SK-N-SH (cell line): ENCODE data around the gene SHISAL1. TPM values are rescaled to one million over a fixed set of nuclear protein-coding genes. Genes with fewer than 3 reads are reported as not detected.

Experiments used
- CTCF ChIA-PET: fragments of 300-600, 350-600 bp; formaldehyde crosslinking; extraction: SDS; loops from one replicate; lab custom pipeline; 2021; lab: Yijun Ruan, JAX
- POLR2A ChIA-PET: fragments of 350-600 bp; sonication (Branson Sonifier 250); formaldehyde crosslinking; extraction: SDS; loops from one replicate; lab custom pipeline; 2020; ENCODE audit warnings: antibody characterized with exemption, inconsistent platforms; lab: Yijun Ruan, JAX
- DNase-seq: peaks from one replicate; pipeline ENCODE4 v3.0.0; 2012
- H2AFZ ChIP-seq: fragments of 200-600 bp; sonication (generic); 2 replicates; pipeline ENCODE4 v1.8.1; 2016; ENCODE audit warnings: antibody characterized with exemption, mild to moderate bottlenecking, low read depth
- H3F3A ChIP-seq: fragments of 200-600 bp; sonication (generic); replicated peaks from 2 replicates; pipeline ENCODE3; 2016; ENCODE audit warnings: antibody characterized with exemption, mild to moderate bottlenecking; ENCODE audit not compliant: insufficient read depth
- H3K27ac ChIP-seq, 2 experiments: fragments of 200-500 bp in 1 of 2; fragments of 200-600 bp in 1 of 2; sonication (Bioruptor generic) in 1 of 2; sonication (generic), shearing (Covaris generic) in 1 of 2; 2 replicates each; pipeline versions ENCODE4 v1.5.1 to v1.6.1; 2014 to 2016; ENCODE audit warnings: low read depth in 2 of 2, inconsistent platforms in 1 of 2, low read length in 1 of 2, mild to moderate bottlenecking in 1 of 2, mixed read lengths in 1 of 2
- H3K27me3 ChIP-seq: fragments of 200-600 bp; sonication (generic), shearing (Covaris generic); 2 replicates; pipeline ENCODE4 v1.6.1; 2016; ENCODE audit warnings: mixed run types; ENCODE audit not compliant: insufficient read depth
- H3K36me3 ChIP-seq, 2 experiments: fragments of 200-500 bp in 1 of 2; fragments of 200-600 bp in 1 of 2; sonication (Bioruptor generic) in 1 of 2; sonication (generic) in 1 of 2; replicated peaks in 1 of 2; 2 replicates each; pipeline versions ENCODE3 to v1.5.1; 2014 to 2016; ENCODE audit warnings: low read length in 1 of 2, mild to moderate bottlenecking in 1 of 2; ENCODE audit not compliant: insufficient read depth in 2 of 2, control insufficient read depth in 1 of 2
- H3K4me1 ChIP-seq, 2 experiments: fragments of 200-500 bp in 1 of 2; fragments of 200-600 bp in 1 of 2; sonication (Bioruptor generic) in 1 of 2; sonication (generic), shearing (Covaris generic) in 1 of 2; 2 replicates each; pipeline versions ENCODE4 v1.5.1 to v1.6.1; 2014 to 2016; ENCODE audit warnings: low read depth in 1 of 2, low read length in 1 of 2, mixed run types in 1 of 2; ENCODE audit not compliant: insufficient read depth in 2 of 2, control insufficient read depth in 1 of 2
- H3K4me2 ChIP-seq: fragments of 200-600 bp; sonication (generic), shearing (Covaris generic); 2 replicates; pipeline ENCODE4 v1.6.1; 2017; ENCODE audit warnings: mixed run types
- H3K4me3 ChIP-seq, 2 experiments: fragments of 200-500 bp in 1 of 2; fragments of 200-600 bp in 1 of 2; sonication (Bioruptor generic) in 1 of 2; sonication (generic), shearing (Covaris generic) in 1 of 2; 2 replicates each; pipeline versions ENCODE4 v1.5.1 to v1.8.1; 2014 to 2016; ENCODE audit warnings: low read depth in 2 of 2, inconsistent platforms in 1 of 2, low read length in 1 of 2, mild to moderate bottlenecking in 1 of 2, mixed read lengths in 1 of 2, moderate library complexity in 1 of 2
- H3K79me2 ChIP-seq: fragments of 200-600 bp; sonication (generic); 2 replicates; pipeline ENCODE4 v1.8.1; 2017; ENCODE audit warnings: mild to moderate bottlenecking; ENCODE audit not compliant: insufficient read depth
- H3K9ac ChIP-seq: fragments of 200-600 bp; sonication (generic); 2 replicates; pipeline ENCODE4 v1.6.1; 2017; ENCODE audit warnings: mixed run types
- H3K9me2 ChIP-seq: fragments of 200-600 bp; sonication (generic); 2 replicates; pipeline ENCODE4 v1.6.1; 2017; ENCODE audit warnings: mixed run types
- H3K9me3 ChIP-seq: fragments of 200-600 bp; sonication (generic); 2 replicates; pipeline ENCODE4 v1.6.1; 2017; ENCODE audit warnings: mixed run types, mild to moderate bottlenecking, moderate library complexity
- H4K20me1 ChIP-seq: fragments of 200-600 bp; sonication (generic); 2 replicates; pipeline ENCODE4 v1.6.1; 2017; ENCODE audit warnings: mild to moderate bottlenecking, mixed run types; ENCODE audit not compliant: insufficient read depth
- CHD2 ChIP-seq: fragments of 150-350 bp; IDR thresholded peaks from 2 replicates; pipeline ENCODE4 v1.6.1; 2018; ENCODE audit warnings: low read length; ENCODE audit not compliant: partially characterized antibody
- CTCF ChIP-seq: fragments of 200-600 bp; sonication (generic); IDR thresholded peaks from 2 replicates; pipeline ENCODE4 v1.6.1; 2017; ENCODE audit warnings: antibody characterized with exemption, mild to moderate bottlenecking, moderate library complexity
- ELF1 ChIP-seq: IDR thresholded peaks from 2 replicates; pipeline ENCODE4 v1.4.0; 2012
- EZH2phosphoT487 ChIP-seq: fragments of 200-600 bp; sonication (generic); IDR thresholded peaks from 2 replicates; pipeline ENCODE4 v1.6.1; 2017; ENCODE audit warnings: low read depth, mixed run types, mild to moderate bottlenecking, antibody characterized with exemption, moderate library complexity, borderline replicate concordance
- FOXM1 ChIP-seq: IDR thresholded peaks from 2 replicates; pipeline ENCODE4 v1.4.0; 2012; ENCODE audit warnings: low read depth, mild to moderate bottlenecking
- IRF3 ChIP-seq: fragments of 150-350 bp; IDR thresholded peaks from 2 replicates; pipeline ENCODE4 v1.6.1; 2016; ENCODE audit warnings: mild to moderate bottlenecking, low read depth, low read length
- JUND ChIP-seq: IDR thresholded peaks from 2 replicates; pipeline ENCODE4 v1.4.0; 2012
- MEF2A ChIP-seq: IDR thresholded peaks from 2 replicates; pipeline ENCODE4 v1.4.0; 2012; ENCODE audit warnings: low read depth, borderline replicate concordance
- MXI1 ChIP-seq: IDR thresholded peaks from 2 replicates; pipeline ENCODE4 v1.6.1; 2012; ENCODE audit warnings: mild to moderate bottlenecking, low read depth, low read length, improper control_type of control experiment
- PBX3 ChIP-seq: IDR thresholded peaks from 2 replicates; pipeline ENCODE4; 2012
- RAD21 ChIP-seq: IDR thresholded peaks from 2 replicates; pipeline ENCODE4 v1.6.1; 2012; ENCODE audit warnings: mild to moderate bottlenecking, low read length
- RCOR1 ChIP-seq: fragments of 150-350 bp; IDR thresholded peaks from 2 replicates; pipeline ENCODE4 v1.6.1; 2017; ENCODE audit warnings: antibody characterized with exemption, low read length
- RXRA ChIP-seq: IDR thresholded peaks from 2 replicates; pipeline ENCODE4 v1.4.0; 2012; ENCODE audit warnings: low read depth, mild to moderate bottlenecking, borderline replicate concordance
- SIN3A ChIP-seq: IDR thresholded peaks from 2 replicates; pipeline ENCODE4 v1.6.1; 2012; ENCODE audit warnings: low read depth, mild to moderate bottlenecking, low read length, moderate library complexity, borderline replicate concordance
- SMC3 ChIP-seq: IDR thresholded peaks from 2 replicates; pipeline ENCODE4 v1.6.1; 2012; ENCODE audit warnings: low read depth, low read length, improper control_type of control experiment
- TCF12 ChIP-seq: IDR thresholded peaks from 2 replicates; pipeline ENCODE4 v1.4.0; 2012
- TEAD4 ChIP-seq: IDR thresholded peaks from 2 replicates; pipeline ENCODE4 v1.4.0; 2012; ENCODE audit warnings: mild to moderate bottlenecking, borderline replicate concordance; ENCODE audit not compliant: insufficient read depth
- USF1 ChIP-seq: IDR thresholded peaks from 2 replicates; pipeline ENCODE4 v1.4.0; 2012; ENCODE audit warnings: low read depth, borderline replicate concordance
- WGBS: methylation state at CpG from one replicate; pipeline ENCODE4 v1.1.6; 2017; ENCODE audit warnings: low lambda C conversion rate; 5-methylcytosine and 5-hydroxymethylcytosine counted together
- polyA plus RNA-seq, 3 experiments: library from polyadenylated mRNA; depleted of rRNA; stranded (reverse); fragments of >200 nt; gene quantifications; 2 replicates each; pipeline ENCODE4 v1.2.3, GENCODE V29; 2012

The SHISAL1 gene
- polyA plus RNA-seq, 1 of the 3 experiments (the other 2 are of a cell fraction): 0.10 TPM

- H3K4me2 ChIP-seq: no peak overlapping the region
- H4K20me1 ChIP-seq: no peaks in the 10 kb centered on the region
- CTCF ChIA-PET: interaction anchor here (1.0 to 1.2 kb wide), 2 partner anchors 12 to 470 kb away, joined by 3 to 5 read pairs; no protein-coding TSS in a partner anchor
- DNase-seq: no peak
- H3K27ac ChIP-seq: no peak overlapping the region
- H3K36me3 ChIP-seq: no peaks in the 10 kb centered on the region
- POLR2A ChIA-PET: no interaction called here
- H3K27me3 ChIP-seq: no peaks in the 10 kb centered on the region; the same call in 1 of the 2 replicates
- H3F3A ChIP-seq: no peaks in the 10 kb centered on the region
- H3K4me3 ChIP-seq: no peak overlapping the region
- H3K9ac ChIP-seq: no peak overlapping the region
- TF ChIP-seq MXI1 (no peak), ELF1 (no peak), EZH2phosphoT487 (no peak), IRF3 (no peak), TCF12 (no peak), PBX3 (no peak), RCOR1 (no peak), MEF2A (no peak), TEAD4 (no peak), SIN3A (no peak), FOXM1 (no peak), SMC3 (no peak), JUND (no peak), RAD21 (no peak), CTCF (no peak), USF1 (no peak), CHD2 (no peak), RXRA (no peak)
- no peaks in the 10 kb centered on the region for H3K79me2 ChIP-seq
- H3K9me3 ChIP-seq: no peaks in the 10 kb centered on the region
- 55% methylated on average over 6 of the region's 9 CpGs for WGBS
- no peaks in the 10 kb centered on the region for H3K9me2 ChIP-seq
- no peak overlapping the region for H2AFZ ChIP-seq
- H3K4me1 ChIP-seq: peaks cover 0 to 24% of the 10 kb centered on the region in 2 experiments; a peak in 1 of 4 replicates
These were observed 116.5 kb downstream of the SHISAL1 start for GRCh38 chr22:44196241-44196640.
